ENCODE data around the gene RPH3AL.
"Not testable (repeated sequence)": the region's sequence is repeated elsewhere in the genome, so short reads cannot be mapped to it uniquely, and the experiment has no call there.

Gene RPH3AL

GRCh38 chr17:258045-258734 is 94.4 kb downstream of the RPH3AL start:
- no peak for DNase-seq

- no peak for DNase-seq
These were observed 99.3 kb downstream of the RPH3AL start for GRCh38 chr17:253091-253846.

GRCh38 chr17:252456-252855 is 100.2 kb downstream of the RPH3AL start:
- DNase-seq, result no peak

DNA sequence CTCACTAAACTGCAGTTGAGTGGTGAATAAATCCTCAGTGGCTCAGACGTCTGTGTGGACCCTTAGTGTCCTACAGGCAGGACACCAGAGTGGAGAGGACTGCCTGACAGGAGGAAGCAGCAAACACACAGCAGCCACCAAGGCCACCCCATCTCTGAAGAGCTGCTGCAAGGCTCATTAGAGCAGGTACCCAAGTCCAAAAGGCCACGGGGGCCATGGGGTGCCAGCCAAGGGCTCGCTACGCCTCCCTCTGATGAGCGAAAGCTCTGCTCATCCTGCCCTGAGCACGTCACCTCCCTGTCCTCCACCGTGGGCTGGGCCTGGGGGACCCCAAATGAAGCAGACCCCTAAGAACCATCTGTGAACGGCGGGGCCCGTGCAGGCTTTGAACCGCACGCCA is 101.1 kb downstream of the RPH3AL start:
- DNase-seq, result no peak

DNA sequence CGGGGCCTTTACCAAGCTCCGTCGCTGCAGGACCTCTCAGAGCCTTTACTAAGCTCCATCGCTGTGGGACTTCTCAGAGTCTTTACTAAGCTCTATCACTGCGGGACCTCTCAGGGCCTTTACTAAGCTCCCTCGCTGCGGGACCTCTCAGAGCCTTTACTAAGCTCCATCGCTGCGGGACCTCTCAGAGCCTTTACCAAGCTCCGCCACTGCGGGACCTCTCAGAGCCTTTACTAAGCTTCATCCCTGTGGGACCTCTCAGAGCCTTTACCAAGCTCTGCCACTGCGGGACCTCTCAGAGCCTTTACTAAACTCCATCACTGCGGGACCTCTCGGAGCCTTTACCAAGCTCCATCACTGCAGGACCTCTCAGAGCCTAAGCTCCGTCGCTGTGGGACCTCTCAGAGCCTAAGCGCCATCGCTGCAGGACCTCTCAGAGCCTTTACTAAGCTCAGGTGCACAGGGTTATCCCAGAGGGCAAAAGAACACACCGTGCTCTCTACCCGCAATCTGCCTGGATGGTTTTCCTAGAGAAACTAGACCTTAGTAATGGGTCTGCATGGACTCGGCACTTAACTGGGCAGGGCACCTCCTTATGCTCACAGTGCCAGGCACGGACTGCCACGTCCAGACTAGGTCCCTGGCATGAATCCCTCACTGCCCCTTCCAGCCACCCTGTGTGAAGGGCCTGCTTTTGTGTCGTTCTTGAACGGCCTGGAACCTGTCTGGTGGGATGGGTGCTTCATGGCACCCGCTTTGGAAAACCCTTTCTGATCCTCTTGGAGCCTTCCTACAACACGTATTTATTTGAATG is 101.9 kb downstream of the RPH3AL start:
- no peak for DNase-seq

GRCh38 chr17:249236-249993 is 103.2 kb downstream of the RPH3AL start:
- DNase-seq, result no peak

DNA sequence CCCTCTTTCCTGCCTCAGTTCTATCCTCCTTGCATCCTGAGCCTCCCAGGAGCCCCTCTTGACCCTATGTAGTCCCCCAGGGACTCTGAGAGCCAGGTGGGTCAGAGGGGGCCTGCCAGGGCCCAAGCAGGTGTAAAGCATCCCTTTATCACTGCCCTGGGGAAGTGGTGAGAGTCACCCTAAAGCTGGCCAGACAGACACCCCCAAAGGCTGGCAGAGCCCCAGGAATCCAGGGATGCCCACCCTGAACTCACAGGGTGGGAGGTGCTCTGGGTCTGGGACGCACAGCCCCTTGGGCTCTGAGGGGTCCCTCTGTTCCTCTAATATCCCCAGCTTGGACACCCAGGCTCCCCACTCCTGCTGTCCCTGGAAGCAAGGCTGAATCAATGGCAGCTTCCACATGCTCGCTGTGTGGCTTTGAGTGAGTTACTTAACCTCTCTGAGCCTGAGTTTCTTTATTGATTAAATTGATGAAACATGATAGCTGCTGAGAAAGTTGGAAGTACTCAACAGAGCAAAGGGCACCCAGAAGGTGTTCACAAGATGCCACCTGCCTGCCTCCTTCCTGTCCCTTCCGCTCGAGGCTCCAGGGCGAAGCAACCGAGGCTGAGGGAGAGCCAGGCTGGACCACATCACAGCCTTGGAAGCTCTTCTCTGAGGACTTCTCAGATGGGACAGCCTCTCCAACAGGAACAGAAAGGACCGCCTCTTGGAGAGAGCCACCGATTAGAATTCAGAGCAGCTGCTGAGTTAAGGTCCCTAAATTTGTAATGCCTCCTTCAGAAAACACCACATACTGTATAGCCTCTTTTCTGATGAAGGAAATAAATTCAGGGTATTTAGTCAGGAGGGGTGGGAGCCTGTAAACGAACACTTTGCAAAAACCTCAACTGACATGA is 104.0 kb downstream of the RPH3AL start:
- no peak for DNase-seq

GRCh38 chr17:247767-248166 is 104.8 kb downstream of the RPH3AL start:
- DNase-seq, result no peak

DNA sequence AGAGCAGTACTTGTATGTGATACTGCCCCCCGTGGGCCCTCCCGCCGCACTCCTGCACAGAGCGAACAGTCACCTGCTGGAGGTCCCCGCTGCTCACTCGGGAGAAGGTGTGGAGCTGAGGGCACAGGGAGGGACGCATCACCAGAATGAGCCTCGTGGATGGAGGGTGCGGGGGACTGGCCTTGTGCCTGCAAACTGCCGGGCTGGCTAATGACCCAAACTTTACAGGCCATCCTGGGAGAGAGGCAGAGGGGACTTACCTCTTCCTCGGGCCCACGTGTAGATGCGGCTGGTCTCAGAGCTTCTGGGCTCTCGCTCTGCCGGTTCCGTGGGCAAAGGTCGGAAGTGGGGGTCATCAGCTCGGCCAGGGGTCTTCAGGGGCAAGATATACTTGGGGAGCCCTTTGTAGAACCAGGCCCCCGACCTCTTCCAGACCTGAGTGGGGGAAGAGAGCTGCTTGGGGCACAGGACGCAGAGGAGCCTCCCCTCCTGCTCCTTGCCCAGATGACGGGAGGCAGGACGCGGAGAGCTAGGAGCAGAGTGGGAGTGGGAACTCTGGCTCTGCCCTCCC is 105.7 kb downstream of the RPH3AL start:
- no peak for DNase-seq

- DNase-seq, result no peak
These were observed 106.4 kb downstream of the RPH3AL start for GRCh38 chr17:246226-246625.

DNA sequence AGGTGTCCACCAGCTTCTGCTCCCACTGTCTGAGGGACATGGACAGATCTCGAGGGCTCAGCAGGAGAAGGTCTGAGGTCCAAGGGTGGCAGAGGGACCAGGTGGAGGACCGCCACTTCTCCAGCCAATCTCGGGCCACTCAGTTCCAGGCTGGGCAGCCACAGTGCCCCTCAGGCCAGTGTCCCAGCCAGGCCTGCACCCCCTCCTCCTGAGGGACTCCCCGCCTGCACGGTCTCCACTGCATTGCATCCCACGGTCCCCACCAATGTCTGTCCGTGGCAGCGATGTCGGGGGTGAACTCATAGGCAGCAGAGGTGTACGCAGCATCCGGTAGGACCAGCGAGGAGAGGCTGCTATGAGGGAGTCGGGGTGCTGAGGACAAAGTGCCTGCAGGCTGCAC is 107.0 kb downstream of the RPH3AL start:
- DNase-seq, result no peak

- DNase-seq, result no peak
These were observed 107.6 kb downstream of the RPH3AL start for GRCh38 chr17:245020-245419.

- DNase-seq, result not testable (repeated sequence)
These were observed 108.7 kb downstream of the RPH3AL start for GRCh38 chr17:243924-244323.

- no peak for DNase-seq
These were observed 113.7 kb downstream of the RPH3AL start for GRCh38 chr17:238964-239259.

GRCh38 chr17:238071-238963 is 114.3 kb downstream of the RPH3AL start:
- DNase-seq, result no peak

GRCh38 chr17:237406-237955 is 115.1 kb downstream of the RPH3AL start:
- DNase-seq, result no peak

GRCh38 chr17:236641-237405 is 115.8 kb downstream of the RPH3AL start:
- no peak for DNase-seq

DNA sequence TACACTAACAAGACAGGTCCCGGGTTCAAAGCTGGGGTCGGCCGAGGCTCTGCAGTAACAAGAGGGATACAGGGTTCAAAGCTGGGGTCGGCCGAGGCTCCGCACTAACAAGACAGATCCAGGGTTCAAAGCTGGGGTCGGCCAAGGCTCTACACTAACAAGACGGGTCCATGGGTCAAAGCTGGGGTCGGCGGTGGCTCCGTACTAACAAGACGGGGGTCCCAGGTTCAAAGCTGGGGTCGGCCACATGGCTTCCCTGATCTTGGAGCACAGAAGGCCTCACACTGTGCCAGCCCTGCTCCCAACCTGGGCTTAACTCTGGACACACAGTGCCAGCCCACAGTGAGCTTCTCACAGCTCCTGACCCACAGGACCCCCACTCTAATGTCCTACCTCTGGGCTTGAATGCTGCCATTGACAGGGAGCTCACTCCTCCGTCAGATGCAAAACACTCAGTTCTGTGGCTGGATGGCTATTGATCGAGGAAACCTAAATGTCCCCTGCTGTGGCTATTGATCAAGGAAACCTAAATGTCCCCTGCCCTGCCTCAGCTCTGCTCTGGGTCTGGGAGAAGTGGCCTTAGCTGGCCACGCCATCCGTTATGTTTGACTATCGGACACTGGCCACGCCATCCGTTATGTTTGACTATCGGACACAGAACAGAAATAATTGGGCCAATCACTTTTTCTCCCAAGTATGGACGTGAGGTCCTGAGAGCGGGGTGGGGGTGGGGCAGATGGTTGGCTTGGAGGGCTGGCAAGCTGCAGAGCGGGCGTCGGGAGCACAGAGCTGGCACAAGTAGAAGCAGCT is 116.6 kb downstream of the RPH3AL start:
- no peak for DNase-seq

Measured in activated CD4-positive, alpha-beta T cell treated with anti-CD3 and anti-CD28 coated beads for 1 hour (primary cell).